ENCODE data around the gene TMEM9B.

DNA sequence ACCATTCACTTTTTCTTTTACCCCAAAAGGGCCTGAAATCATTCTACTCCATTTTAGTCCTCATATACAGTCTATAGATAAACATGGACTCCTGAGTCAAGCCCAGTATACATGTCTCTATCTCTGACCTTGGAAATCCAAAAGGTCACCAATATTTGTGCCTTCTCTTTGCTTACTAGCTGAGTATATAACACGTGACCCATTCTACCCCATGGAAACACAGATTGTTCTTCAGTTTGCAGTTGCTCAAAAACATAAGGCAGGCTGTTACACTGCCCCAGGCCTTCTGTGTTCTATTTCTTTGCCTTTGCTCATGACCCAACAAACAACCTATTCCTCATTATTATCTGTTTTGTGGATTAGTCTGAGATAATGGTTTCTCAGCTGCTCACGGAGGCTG is 33.8 kb upstream of the TMEM9B start:
- TF ChIP-seq, protein P1, sequence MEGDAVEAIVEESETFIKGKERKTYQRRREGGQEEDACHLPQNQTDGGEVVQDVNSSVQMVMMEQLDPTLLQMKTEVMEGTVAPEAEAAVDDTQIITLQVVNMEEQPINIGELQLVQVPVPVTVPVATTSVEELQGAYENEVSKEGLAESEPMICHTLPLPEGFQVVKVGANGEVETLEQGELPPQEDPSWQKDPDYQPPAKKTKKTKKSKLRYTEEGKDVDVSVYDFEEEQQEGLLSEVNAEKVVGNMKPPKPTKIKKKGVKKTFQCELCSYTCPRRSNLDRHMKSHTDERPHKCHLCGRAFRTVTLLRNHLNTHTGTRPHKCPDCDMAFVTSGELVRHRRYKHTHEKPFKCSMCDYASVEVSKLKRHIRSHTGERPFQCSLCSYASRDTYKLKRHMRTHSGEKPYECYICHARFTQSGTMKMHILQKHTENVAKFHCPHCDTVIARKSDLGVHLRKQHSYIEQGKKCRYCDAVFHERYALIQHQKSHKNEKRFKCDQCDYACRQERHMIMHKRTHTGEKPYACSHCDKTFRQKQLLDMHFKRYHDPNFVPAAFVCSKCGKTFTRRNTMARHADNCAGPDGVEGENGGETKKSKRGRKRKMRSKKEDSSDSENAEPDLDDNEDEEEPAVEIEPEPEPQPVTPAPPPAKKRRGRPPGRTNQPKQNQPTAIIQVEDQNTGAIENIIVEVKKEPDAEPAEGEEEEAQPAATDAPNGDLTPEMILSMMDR (conservative IDR thresholded peaks at IDR 0.05): no peak
- TF ChIP-seq ZFX (IDR thresholded peaks at IDR 0.05): no peak
